SH-SY5Y (cell line): ENCODE data around the gene QPCTL.

ENCODE experiments used
- GATA2 ChIP-seq: IDR thresholded peaks from 2 replicates; pipeline ENCODE4 v1.6.1; 2011; ENCODE audit warnings: mild to moderate bottlenecking, low read depth, low read length
- GATA3 ChIP-seq: IDR thresholded peaks from 2 replicates; pipeline ENCODE4 v1.6.1; 2011; ENCODE audit warnings: low read depth, mild to moderate bottlenecking, low read length, moderate library complexity

QPCTL gene

DNA sequence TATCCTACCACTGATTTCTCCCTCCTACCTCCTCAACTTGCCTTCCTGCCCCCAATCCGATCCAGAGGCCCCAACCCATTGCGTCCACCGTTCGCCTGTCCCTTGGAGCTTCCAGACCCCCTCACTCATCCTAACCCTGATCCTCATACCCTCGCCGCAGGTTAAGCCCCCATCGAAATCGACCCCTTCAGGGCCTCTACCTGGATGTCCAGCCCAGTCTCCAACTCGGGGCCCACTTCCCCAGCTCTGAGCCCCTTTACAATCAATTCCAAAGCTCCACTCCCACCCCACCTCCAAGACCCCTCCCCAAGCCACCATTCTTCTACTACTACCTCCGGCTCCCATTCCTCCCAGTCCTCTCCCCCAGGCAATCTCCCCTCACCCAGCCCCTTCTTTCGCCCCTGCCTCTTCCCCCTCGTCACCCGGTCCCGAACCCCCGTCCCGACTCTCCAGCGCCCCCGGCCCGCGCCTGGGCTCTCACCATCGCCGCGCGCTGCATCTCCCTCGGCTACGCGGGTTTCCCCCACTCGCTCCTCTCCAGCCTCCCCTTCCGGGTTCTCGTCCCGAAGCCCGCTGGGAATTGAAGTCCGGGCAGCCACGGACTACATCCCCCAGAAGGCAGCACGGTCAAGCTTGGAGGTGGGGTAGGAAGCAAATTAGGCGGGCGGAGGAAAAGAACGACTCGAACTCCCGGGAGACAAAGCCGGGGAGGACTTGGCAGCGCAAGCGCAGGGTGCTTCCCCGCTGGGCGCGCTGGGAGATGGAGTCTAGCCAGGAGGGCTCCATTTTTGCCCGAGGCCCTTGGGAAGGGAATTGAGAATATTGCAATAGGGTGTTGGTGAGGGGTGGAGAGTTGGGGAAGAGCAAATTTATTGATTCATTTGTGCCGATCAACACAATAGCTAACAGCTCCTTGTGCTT is 38.2 kb downstream of the QPCTL start, which contains the start of gene FBXO46:
FBXO46 (minus strand) TSS at position 529 of the 921 bp plus-strand sequence. CDS start 17,401 bp downstream, outside the sequence.
- TF ChIP-seq GATA3 = no peak
- TF ChIP-seq GATA2 = no peak

- no peak for TF ChIP-seq GATA2
- TF ChIP-seq GATA3 = no peak
Observed at GRCh38 chr19:45733160-45733810, 40.8 kb downstream of the QPCTL start, which contains the start of gene MEIOSIN. MEIOSIN (plus strand) TSS chr19:45733439; CDS start chr19:45735377, 1,938 bp downstream.

GRCh38 chr19:45739498-45740439 is 47.3 kb downstream of the QPCTL start:
- TF ChIP-seq GATA3 = no peak
- no peak for TF ChIP-seq GATA2

DNA sequence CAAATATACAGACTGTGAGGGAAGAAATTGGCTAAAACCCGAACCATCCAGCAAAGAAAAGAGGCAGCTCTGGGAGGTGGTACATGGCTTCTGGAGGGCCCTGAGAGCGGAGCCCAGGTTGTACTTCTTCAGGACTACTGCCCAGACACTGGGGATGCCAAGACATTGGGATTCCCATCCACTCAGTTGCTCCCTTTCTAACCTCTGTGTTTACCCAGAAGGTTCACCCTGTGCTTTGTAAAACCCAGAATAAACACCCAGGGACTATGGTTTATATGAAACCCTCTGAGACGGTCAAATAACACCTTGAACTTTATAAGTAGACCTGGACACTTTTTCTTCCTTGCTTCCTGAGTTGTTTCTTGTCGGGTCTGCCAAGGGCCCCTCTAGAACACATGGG is 50.5 kb downstream of the QPCTL start:
- no peak for TF ChIP-seq GATA3
- no peak for TF ChIP-seq GATA2

DNA sequence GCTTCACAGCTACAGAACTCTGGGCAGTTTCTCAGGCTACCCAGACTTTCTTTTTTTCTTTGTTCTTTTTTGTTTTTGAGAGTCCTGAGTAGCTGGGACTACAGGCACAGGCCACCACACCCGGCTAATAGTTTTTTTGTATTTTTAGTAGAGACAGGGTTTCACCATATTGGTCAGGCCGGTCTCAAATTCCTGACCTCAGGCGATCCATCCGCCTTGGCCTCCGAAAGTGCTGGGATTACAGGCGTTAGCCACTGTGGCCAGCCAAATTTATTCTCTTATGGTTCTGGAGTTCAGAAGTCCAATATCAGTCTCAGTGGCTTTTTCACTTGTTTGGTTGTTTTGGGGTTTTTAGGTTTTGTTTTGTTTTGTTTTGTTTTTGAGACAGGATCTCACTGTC is 53.1 kb downstream of the QPCTL start:
- TF ChIP-seq GATA3 (no peak), GATA2 (no peak)

DNA sequence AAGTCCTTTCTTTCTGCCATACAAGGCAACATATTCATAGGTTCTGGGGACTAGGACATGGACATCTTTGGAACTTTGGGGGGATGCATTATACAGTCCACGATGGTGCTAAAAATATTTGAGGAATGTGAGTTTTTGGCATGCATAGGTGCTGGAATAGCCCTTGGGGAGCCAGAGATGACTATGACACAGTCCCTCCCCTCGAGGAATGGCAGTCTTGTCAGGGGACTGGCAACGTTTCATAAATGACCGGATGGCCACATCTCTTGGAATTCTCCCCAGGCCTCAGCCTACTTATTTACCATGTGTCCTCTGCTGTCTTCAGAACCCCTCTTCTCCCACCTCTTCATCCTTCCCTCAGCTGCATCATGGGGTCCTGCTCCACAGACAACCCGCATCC is 54.4 kb downstream of the QPCTL start:
- TF ChIP-seq GATA2 (no peak), GATA3 (no peak)

- no peak for TF ChIP-seq GATA3
- TF ChIP-seq GATA2 = no peak
Observed at GRCh38 chr19:45747513-45747912, 55.0 kb downstream of the QPCTL start.

- no peak for TF ChIP-seq GATA3
- TF ChIP-seq GATA2 = no peak
Observed at GRCh38 chr19:45752639-45753038, 60.2 kb downstream of the QPCTL start.

- TF ChIP-seq GATA2 (no peak), GATA3 (no peak)
Observed at GRCh38 chr19:45753548-45753947, 61.1 kb downstream of the QPCTL start.
